Neuronal stem cell (in vitro differentiated cells): ENCODE data around the gene RAD51B.

Source experiments
- DNase-seq: peaks from one replicate; pipeline ENCODE4 v3.0.0-alpha.2; 2013; ENCODE audit warnings: low spot score
- H2AFZ ChIP-seq: one replicate; pipeline ENCODE4 v1.6.1; 2013; ENCODE audit warnings: mild to moderate bottlenecking, low read length, inconsistent platforms
- H2AK5ac ChIP-seq: 2 replicates; pipeline ENCODE4 v1.6.1; 2013; ENCODE audit warnings: low read depth, mild to moderate bottlenecking, inconsistent platforms, low read length, moderate library complexity, mixed read lengths
- H2BK120ac ChIP-seq: 2 replicates; pipeline ENCODE4 v1.6.1; 2013; ENCODE audit warnings: low read depth, mild to moderate bottlenecking, inconsistent platforms, low read length, moderate library complexity, mixed read lengths
- H2BK12ac ChIP-seq: one replicate; pipeline ENCODE4 v1.6.1; 2013; ENCODE audit warnings: low read length, inconsistent platforms
- H2BK15ac ChIP-seq: 2 replicates; pipeline ENCODE4 v1.6.1; 2013; ENCODE audit warnings: mild to moderate bottlenecking, low read length, inconsistent platforms, mixed read lengths
- H2BK5ac ChIP-seq: one replicate; pipeline ENCODE4 v1.6.1; 2013; ENCODE audit warnings: inconsistent platforms, mild to moderate bottlenecking, low read length, moderate library complexity
- H3K14ac ChIP-seq: one replicate; pipeline ENCODE4 v1.6.1; 2013; ENCODE audit warnings: low read length, inconsistent platforms
- H3K18ac ChIP-seq: 2 replicates; pipeline ENCODE4 v1.6.1; 2013; ENCODE audit warnings: low read length, inconsistent platforms
- H3K23ac ChIP-seq: 2 replicates; pipeline ENCODE4 v1.6.1; 2013; ENCODE audit warnings: low read depth, mild to moderate bottlenecking, mixed read lengths, low read length, inconsistent platforms; ENCODE audit not compliant: poor library complexity
- H3K27ac ChIP-seq: replicated peaks from 3 replicates; pipeline ENCODE4 v1.5.1; 2013; ENCODE audit warnings: low read length, inconsistent platforms
- H3K27me3 ChIP-seq, 3 experiments: 2 replicates each; pipeline ENCODE4 v1.6.1; 2013; ENCODE audit warnings: low read length in 3 of 3, mild to moderate bottlenecking in 2 of 3, inconsistent platforms in 1 of 3, low read depth in 1 of 3, mixed read lengths in 1 of 3, moderate library complexity in 1 of 3; ENCODE audit not compliant: control insufficient read depth in 3 of 3, insufficient read depth in 3 of 3
- H3K36me3 ChIP-seq, 2 donors: replicated peaks in 1 of 2; 2 replicates each; pipeline ENCODE4 v1.6.1; 2013; ENCODE audit warnings: low read length in 2 of 2; ENCODE audit not compliant: control insufficient read depth in 2 of 2, insufficient read depth in 2 of 2
- H3K4ac ChIP-seq: 2 replicates; pipeline ENCODE4 v1.6.1; 2013; ENCODE audit warnings: inconsistent platforms, mild to moderate bottlenecking, low read length, moderate library complexity
- H3K4me1 ChIP-seq, 2 donors: 1 replicate in 1 of 2; 2 replicates in 1 of 2; pipeline ENCODE4 v1.6.1; 2013; ENCODE audit warnings: low read length in 2 of 2, low read depth in 1 of 2; ENCODE audit not compliant: control insufficient read depth in 2 of 2, insufficient read depth in 1 of 2
- H3K4me2 ChIP-seq: one replicate; pipeline ENCODE4 v1.6.1; 2013; ENCODE audit warnings: mild to moderate bottlenecking, low read length, inconsistent platforms; ENCODE audit not compliant: insufficient read depth, poor library complexity, severe bottlenecking
- H3K4me3 ChIP-seq, 2 donors: 2 replicates each; pipeline ENCODE4 v1.5.1; 2013; ENCODE audit warnings: low read length in 2 of 2, mild to moderate bottlenecking in 2 of 2, inconsistent platforms in 1 of 2, moderate library complexity in 1 of 2
- H3K79me1 ChIP-seq: one replicate; pipeline ENCODE4 v1.6.1; 2013; ENCODE audit warnings: low read depth, mild to moderate bottlenecking, inconsistent platforms, low read length, moderate library complexity
- H3K9ac ChIP-seq: one replicate; pipeline ENCODE4 v1.6.1; 2013; ENCODE audit warnings: mild to moderate bottlenecking, low read depth, low read length, inconsistent platforms; ENCODE audit not compliant: poor library complexity
- H3K9me3 ChIP-seq, 2 donors: replicated peaks in 1 of 2; 2 replicates each; pipeline versions ENCODE3 to v1.6.1; 2013; ENCODE audit warnings: low read length in 2 of 2, mild to moderate bottlenecking in 2 of 2, inconsistent platforms in 1 of 2, low read depth in 1 of 2, mixed read lengths in 1 of 2, moderate library complexity in 1 of 2; ENCODE audit not compliant: control insufficient read depth in 2 of 2, insufficient read depth in 1 of 2
- H4K8ac ChIP-seq: one replicate; pipeline ENCODE4 v1.6.1; 2013; ENCODE audit warnings: low read depth, mild to moderate bottlenecking, inconsistent platforms, low read length, moderate library complexity
- H4K91ac ChIP-seq: one replicate; pipeline ENCODE4 v1.6.1; 2013; ENCODE audit warnings: low read length, low read depth, mild to moderate bottlenecking, inconsistent platforms; ENCODE audit not compliant: poor library complexity
- WGBS, 2 donors: extraction: QIAGEN DNeasy Blood & Tissue Kit; methylation state at CpG; one replicate each; pipeline ENCODE4 v1.1.7; 2013; ENCODE audit warnings: missing lambda C conversion rate in 2 of 2, mixed read lengths in 1 of 2; ENCODE audit not compliant: insufficient read length in 2 of 2, insufficient replicate concordance in 1 of 2; ENCODE audit errors: extremely low coverage in 2 of 2; 5-methylcytosine and 5-hydroxymethylcytosine counted together

RAD51B gene

GRCh38 chr14:68506645-68507419, 687.3 kb downstream of the RAD51B start:
- Histone ChIP-seq H2BK12ac (peak overlapping the region; percentile 16), H2BK120ac (no peak overlapping the region), H2BK5ac (no peak overlapping the region), H3K9me3 (peaks cover 0 to 21% of the 10 kb centered on the region in 2 donors), H4K8ac (no peak overlapping the region), H3K18ac (peak overlapping the region; percentile 77), H3K4me3 (no peak overlapping the region), H3K79me1 (no peaks in the 10 kb centered on the region), H3K36me3 (no peaks in the 10 kb centered on the region), H3K14ac (peak overlapping the region; percentile 5), H3K23ac (no peak overlapping the region), H3K27ac (peak overlapping the region; percentile 15), H2BK15ac (no peak overlapping the region), H4K91ac (no peak overlapping the region), H2AFZ (peak overlapping the region; percentile 74), H2AK5ac (no peak overlapping the region), H3K9ac (no peak overlapping the region), H3K4ac (no peak overlapping the region), H3K4me1 (peaks cover 33 to 45% of the 10 kb centered on the region in 2 donors), H3K4me2 (no peak overlapping the region), H3K27me3 (no peaks in the 10 kb centered on the region)
- DNase-seq = no peak
- no CpG with 5 or more reads among the region's 11 CpGs for WGBS, 2 donors

- WGBS, 2 donors = no CpG with 5 or more reads among the region's 10 CpGs
- Histone ChIP-seq H3K27ac (no peak overlapping the region), H2BK120ac (no peak overlapping the region)
Observed at GRCh38 chr14:68507544-68508081, 688.0 kb downstream of the RAD51B start.

GRCh38 chr14:68508581-68508980, 689.0 kb downstream of the RAD51B start:
- Histone ChIP-seq H2BK120ac (no peak overlapping the region), H3K36me3 (no peaks in the 10 kb centered on the region), H3K14ac (no peak overlapping the region), H3K9ac (no peak overlapping the region), H4K8ac (no peak overlapping the region), H3K27ac (no peak overlapping the region), H4K91ac (no peak overlapping the region), H3K4me2 (no peak overlapping the region), H2BK12ac (no peak overlapping the region), H3K27me3 (no peaks in the 10 kb centered on the region), H3K79me1 (no peaks in the 10 kb centered on the region), H2BK15ac (peak overlapping the region; percentile 12), H2AK5ac (peak overlapping the region; percentile 32), H3K23ac (no peak overlapping the region), H3K4me1 (peaks cover 23 to 28% of the 10 kb centered on the region in 2 donors), H2AFZ (no peak overlapping the region), H3K9me3 (peaks cover 0 to 21% of the 10 kb centered on the region in 2 donors), H3K18ac (peak overlapping the region; percentile 11), H3K4me3 (no peak overlapping the region), H2BK5ac (no peak overlapping the region), H3K4ac (no peak overlapping the region)
- no CpG with 5 or more reads among the region's 2 CpGs for WGBS, 2 donors
- DNase-seq = no peak

More at GRCh38 chr14:68507544-68508081, 688.0 kb downstream of the RAD51B start:
- no peak overlapping the region for H3K4me3 ChIP-seq
- no peak overlapping the region for H2AFZ ChIP-seq
- H2BK5ac ChIP-seq = no peak overlapping the region
- no peak overlapping the region for H2BK12ac ChIP-seq
- H3K27me3 ChIP-seq = no peaks in the 10 kb centered on the region
- H3K79me1 ChIP-seq = no peaks in the 10 kb centered on the region
- H3K9ac ChIP-seq = no peak overlapping the region
- no peak overlapping the region for H4K8ac ChIP-seq
- H4K91ac ChIP-seq = no peak overlapping the region
- DNase-seq = no peak
- H3K4me2 ChIP-seq = no peak overlapping the region
- H3K4me1 ChIP-seq = peaks cover 25 to 38% of the 10 kb centered on the region in 2 donors
- H3K14ac ChIP-seq = no peak overlapping the region
- H3K9me3 ChIP-seq = peaks cover 0 to 21% of the 10 kb centered on the region in 2 donors
- no peak overlapping the region for H3K23ac ChIP-seq
- H3K4ac ChIP-seq = no peak overlapping the region
- no peaks in the 10 kb centered on the region for H3K36me3 ChIP-seq
- no peak overlapping the region for H2BK15ac ChIP-seq
- peak overlapping the region; percentile 25 for H3K18ac ChIP-seq
- H2AK5ac ChIP-seq = no peak overlapping the region

DNA sequence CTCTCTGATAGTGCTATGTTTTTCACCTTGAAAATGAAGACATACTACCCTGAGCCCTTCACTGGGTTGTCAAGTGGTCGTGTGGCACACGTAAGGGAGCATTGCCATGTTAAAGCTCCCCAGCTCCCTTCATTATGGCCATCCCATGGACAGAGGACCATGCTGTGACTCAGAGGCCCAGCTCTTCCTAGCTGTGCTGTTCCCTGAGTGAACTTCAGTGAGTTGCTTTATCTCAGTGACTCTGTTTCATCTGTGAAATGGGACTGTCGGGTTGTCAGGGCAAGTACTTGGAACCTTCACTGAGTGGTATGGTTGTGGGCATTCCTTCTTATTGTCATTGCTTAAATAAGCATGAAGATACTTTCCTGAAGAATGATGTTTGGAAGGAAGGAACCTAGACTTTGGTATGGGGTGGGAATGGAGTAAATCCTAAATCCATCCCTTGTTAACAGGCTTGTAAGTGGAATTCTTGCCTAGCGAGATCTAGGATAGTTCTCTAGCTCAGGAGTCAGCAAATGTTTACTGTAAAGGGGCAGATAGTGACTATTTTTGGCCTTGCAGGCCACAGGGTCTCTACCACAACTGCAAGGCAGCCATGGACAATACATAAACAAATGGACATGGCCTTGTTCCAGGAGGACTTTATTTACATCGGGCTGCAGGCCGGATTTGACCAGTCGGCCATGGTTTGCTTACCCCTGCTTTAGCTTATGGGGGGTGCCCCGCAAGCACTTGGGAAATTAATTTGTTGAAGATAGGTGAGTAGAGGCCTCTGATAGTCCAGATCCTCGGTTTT, 689.8 kb downstream of the RAD51B start:
- no peak overlapping the region for H3K14ac ChIP-seq
- H3K79me1 ChIP-seq = no peaks in the 10 kb centered on the region
- no peak overlapping the region for H2BK12ac ChIP-seq
- no peak overlapping the region for H3K18ac ChIP-seq
- H3K23ac ChIP-seq = no peak overlapping the region
- H2BK120ac ChIP-seq = no peak overlapping the region
- H3K4me1 ChIP-seq = peaks cover 23 to 28% of the 10 kb centered on the region in 2 donors
- no peak overlapping the region for H3K27ac ChIP-seq
- H3K4me2 ChIP-seq = no peak overlapping the region
- no peak overlapping the region for H4K8ac ChIP-seq
- no peak overlapping the region for H3K4ac ChIP-seq
- no peaks in the 10 kb centered on the region for H3K27me3 ChIP-seq
- no peak overlapping the region for H2BK5ac ChIP-seq
- H2BK15ac ChIP-seq = peak overlapping the region; percentile 12
- no peaks in the 10 kb centered on the region for H3K36me3 ChIP-seq
- no peak overlapping the region for H4K91ac ChIP-seq
- H3K9me3 ChIP-seq = peaks cover 0 to 17% of the 10 kb centered on the region in 2 donors
- H3K9ac ChIP-seq = no peak overlapping the region
- WGBS, 2 donors = no CpG with 5 or more reads among the region's 9 CpGs
- no peak for DNase-seq
- no peak overlapping the region for H3K4me3 ChIP-seq
- peak overlapping the region; percentile 36 for H2AK5ac ChIP-seq
- no peak overlapping the region for H2AFZ ChIP-seq
